ENCODE results near the gene CSTPP1.
"Not testable (repeated sequence)": the region's sequence is repeated elsewhere in the genome, so short reads cannot be mapped to it uniquely, and the experiment has no call there.

CSTPP1 gene

GRCh38 chr11:46991391-46991790, 54.8 kb downstream of the CSTPP1 start:
- Histone ChIP-seq H3K9me3 (ENCODE audit: insufficient read depth, low read length) (no peaks in the 10 kb centered on the region), H3K9ac (ENCODE audit: insufficient read length, low read depth) (no peak overlapping the region), H3K36me3 (ENCODE audit: insufficient read depth, insufficient read length, low read length) (peaks cover 6% of the 10 kb centered on the region), H3K27me3 (ENCODE audit: insufficient read depth, insufficient read length) (no peaks in the 10 kb centered on the region), H3K4me1 (ENCODE audit: insufficient read depth, insufficient read length) (peaks cover 4% of the 10 kb centered on the region), H3K4me3 (ENCODE audit: insufficient read length, low read depth) (no peak overlapping the region)
- no peak for TF ChIP-seq ZNF274 (IDR thresholded peaks at IDR 0.05; ENCODE audit: low read depth, low read length)
- TF ChIP-seq YY1 (IDR thresholded peaks at IDR 0.05; ENCODE audit: insufficient read depth, insufficient read length), result no peak
- TF ChIP-seq SUZ12 (IDR thresholded peaks at IDR 0.05; ENCODE audit: extremely low read depth, insufficient read depth, insufficient read length), result no peak
- DNase-seq (ENCODE audit: low read depth, low spot score), result no peak

- DNase-seq (ENCODE audit: low read depth, low spot score); H3K9me3 ChIP-seq (ENCODE audit: insufficient read depth, low read length); H3K27me3 ChIP-seq (ENCODE audit: insufficient read depth, insufficient read length); H3K4me3 ChIP-seq (ENCODE audit: insufficient read length, low read depth); H3K36me3 ChIP-seq (ENCODE audit: insufficient read depth, insufficient read length, low read length); H3K9ac ChIP-seq (ENCODE audit: insufficient read length, low read depth); H3K4me1 ChIP-seq (ENCODE audit: insufficient read depth, insufficient read length): not testable (repeated sequence)
Observed at GRCh38 chr11:46992386-46992785, 55.8 kb downstream of the CSTPP1 start.

- H3K4me1 ChIP-seq (ENCODE audit: insufficient read depth, insufficient read length); H3K9me3 ChIP-seq (ENCODE audit: insufficient read depth, low read length); DNase-seq (ENCODE audit: low read depth, low spot score); H3K9ac ChIP-seq (ENCODE audit: insufficient read length, low read depth); H3K4me3 ChIP-seq (ENCODE audit: insufficient read length, low read depth); H3K27me3 ChIP-seq (ENCODE audit: insufficient read depth, insufficient read length); H3K36me3 ChIP-seq (ENCODE audit: insufficient read depth, insufficient read length, low read length): not testable (repeated sequence)
Observed at GRCh38 chr11:46997796-46998195, 61.2 kb downstream of the CSTPP1 start.

GRCh38 chr11:46999217-46999616, 62.7 kb downstream of the CSTPP1 start:
- no peak for TF ChIP-seq SUZ12 (IDR thresholded peaks at IDR 0.05; ENCODE audit: extremely low read depth, insufficient read depth, insufficient read length)
- TF ChIP-seq YY1 (IDR thresholded peaks at IDR 0.05; ENCODE audit: insufficient read depth, insufficient read length), result no peak
- TF ChIP-seq ZNF274 (IDR thresholded peaks at IDR 0.05; ENCODE audit: low read depth, low read length), result no peak

GRCh38 chr11:47000033-47000432, 63.5 kb downstream of the CSTPP1 start:
- Histone ChIP-seq H3K9me3 (ENCODE audit: insufficient read depth, low read length) (no peaks in the 10 kb centered on the region), H3K4me3 (ENCODE audit: insufficient read length, low read depth) (no peak overlapping the region), H3K36me3 (ENCODE audit: insufficient read depth, insufficient read length, low read length) (no peaks in the 10 kb centered on the region), H3K4me1 (ENCODE audit: insufficient read depth, insufficient read length) (peaks cover 2% of the 10 kb centered on the region), H3K9ac (ENCODE audit: insufficient read length, low read depth) (no peak overlapping the region), H3K27me3 (ENCODE audit: insufficient read depth, insufficient read length) (no peaks in the 10 kb centered on the region)
- TF ChIP-seq YY1 (IDR thresholded peaks at IDR 0.05; ENCODE audit: insufficient read depth, insufficient read length), result no peak
- TF ChIP-seq ZNF274 (IDR thresholded peaks at IDR 0.05; ENCODE audit: low read depth, low read length), result no peak
- TF ChIP-seq SUZ12 (IDR thresholded peaks at IDR 0.05; ENCODE audit: extremely low read depth, insufficient read depth, insufficient read length), result no peak
- no peak for DNase-seq (ENCODE audit: low read depth, low spot score)

More at GRCh38 chr11:46999217-46999616, 62.7 kb downstream of the CSTPP1 start:
- Histone ChIP-seq H3K4me3 (ENCODE audit: insufficient read length, low read depth) (no peak overlapping the region), H3K36me3 (ENCODE audit: insufficient read depth, insufficient read length, low read length) (no peaks in the 10 kb centered on the region), H3K9ac (ENCODE audit: insufficient read length, low read depth) (no peak overlapping the region), H3K4me1 (ENCODE audit: insufficient read depth, insufficient read length) (no peaks in the 10 kb centered on the region), H3K27me3 (ENCODE audit: insufficient read depth, insufficient read length) (no peaks in the 10 kb centered on the region), H3K9me3 (ENCODE audit: insufficient read depth, low read length) (no peaks in the 10 kb centered on the region)
- DNase-seq (ENCODE audit: low read depth, low spot score), result no peak

- no peak overlapping the region for H3K9ac ChIP-seq (ENCODE audit: insufficient read length, low read depth)
- H3K27me3 ChIP-seq (ENCODE audit: insufficient read depth, insufficient read length), result no peaks in the 10 kb centered on the region
- no peak for DNase-seq (ENCODE audit: low read depth, low spot score)
- H3K4me3 ChIP-seq (ENCODE audit: insufficient read length, low read depth), result no peak overlapping the region
- no peaks in the 10 kb centered on the region for H3K9me3 ChIP-seq (ENCODE audit: insufficient read depth, low read length)
- peaks cover 2% of the 10 kb centered on the region for H3K4me1 ChIP-seq (ENCODE audit: insufficient read depth, insufficient read length)
- no peak for TF ChIP-seq SUZ12 (IDR thresholded peaks at IDR 0.05; ENCODE audit: extremely low read depth, insufficient read depth, insufficient read length)
- no peak for TF ChIP-seq ZNF274 (IDR thresholded peaks at IDR 0.05; ENCODE audit: low read depth, low read length)
- no peak for TF ChIP-seq YY1 (IDR thresholded peaks at IDR 0.05; ENCODE audit: insufficient read depth, insufficient read length)
- no peaks in the 10 kb centered on the region for H3K36me3 ChIP-seq (ENCODE audit: insufficient read depth, insufficient read length, low read length)
Observed at GRCh38 chr11:47001781-47002181, 65.2 kb downstream of the CSTPP1 start.

- no peak overlapping the region for H3K9ac ChIP-seq (ENCODE audit: insufficient read length, low read depth)
- no peak overlapping the region for H3K4me3 ChIP-seq (ENCODE audit: insufficient read length, low read depth)
- DNase-seq (ENCODE audit: low read depth, low spot score), result no peak
- TF ChIP-seq SUZ12 (IDR thresholded peaks at IDR 0.05; ENCODE audit: extremely low read depth, insufficient read depth, insufficient read length), result no peak
- no peak for TF ChIP-seq YY1 (IDR thresholded peaks at IDR 0.05; ENCODE audit: insufficient read depth, insufficient read length)
- no peak for TF ChIP-seq ZNF274 (IDR thresholded peaks at IDR 0.05; ENCODE audit: low read depth, low read length)
- no peaks in the 10 kb centered on the region for H3K36me3 ChIP-seq (ENCODE audit: insufficient read depth, insufficient read length, low read length)
- no peaks in the 10 kb centered on the region for H3K27me3 ChIP-seq (ENCODE audit: insufficient read depth, insufficient read length)
- no peaks in the 10 kb centered on the region for H3K9me3 ChIP-seq (ENCODE audit: insufficient read depth, low read length)
- H3K4me1 ChIP-seq (ENCODE audit: insufficient read depth, insufficient read length), result peaks cover 2% of the 10 kb centered on the region
Observed at GRCh38 chr11:47002390-47002789, 65.8 kb downstream of the CSTPP1 start.

- Histone ChIP-seq H3K4me3 (ENCODE audit: insufficient read length, low read depth) (no peak overlapping the region), H3K9me3 (ENCODE audit: insufficient read depth, low read length) (no peaks in the 10 kb centered on the region), H3K9ac (ENCODE audit: insufficient read length, low read depth) (no peak overlapping the region), H3K4me1 (ENCODE audit: insufficient read depth, insufficient read length) (peaks cover 2% of the 10 kb centered on the region), H3K27me3 (ENCODE audit: insufficient read depth, insufficient read length) (no peaks in the 10 kb centered on the region), H3K36me3 (ENCODE audit: insufficient read depth, insufficient read length, low read length) (no peaks in the 10 kb centered on the region)
- no peak for TF ChIP-seq ZNF274 (IDR thresholded peaks at IDR 0.05; ENCODE audit: low read depth, low read length)
- no peak for TF ChIP-seq SUZ12 (IDR thresholded peaks at IDR 0.05; ENCODE audit: extremely low read depth, insufficient read depth, insufficient read length)
- TF ChIP-seq YY1 (IDR thresholded peaks at IDR 0.05; ENCODE audit: insufficient read depth, insufficient read length), result no peak
- DNase-seq (ENCODE audit: low read depth, low spot score), result no peak
Observed at GRCh38 chr11:47003180-47003877, 66.8 kb downstream of the CSTPP1 start.
